ENCODE results near the gene OR10A6. TPM values are rescaled to one million over a fixed set of nuclear protein-coding genes. Genes with fewer than 3 reads are reported as not detected.

Gene OR10A6
- total and polyA plus RNA-seq, 10 of the 15 experiments (the other 5 are each of a cell fraction or from before 2014, with no cell fraction given) = not detected

DNA sequence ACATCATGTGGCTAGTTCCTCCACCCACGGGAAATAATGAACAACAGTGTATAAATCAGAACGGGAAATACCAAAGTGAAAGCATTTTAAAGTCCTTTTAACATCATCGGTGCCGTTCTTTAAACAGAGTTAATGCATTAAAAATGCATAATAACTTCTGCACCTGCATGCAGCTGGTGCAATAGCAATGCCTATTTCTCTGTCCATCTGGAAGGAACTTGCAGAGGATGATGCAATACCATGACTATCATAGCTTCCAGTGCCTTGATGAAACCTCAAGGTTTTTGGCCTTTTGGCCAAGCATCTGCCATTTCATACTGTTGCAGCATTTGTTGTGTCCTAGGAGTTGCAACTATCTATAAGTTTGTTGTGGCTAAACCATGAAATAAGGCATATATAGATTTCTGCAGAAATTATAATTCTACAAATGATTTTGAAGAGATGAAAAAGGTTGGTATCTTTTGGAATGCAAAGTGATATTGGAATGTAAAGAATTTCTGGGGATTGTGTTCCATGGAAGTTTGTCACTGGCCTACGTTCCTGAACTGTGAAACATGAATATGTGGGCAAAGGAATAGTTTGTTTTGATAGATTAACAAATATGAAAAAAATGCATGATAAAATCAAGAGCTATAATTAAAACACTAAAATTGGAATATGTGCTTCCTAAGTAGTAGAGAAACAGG lies 46.3 kb upstream of the OR10A6 start:
- no peaks in the 10 kb centered on the region for H3K27me3 ChIP-seq (replicated peaks in 1 of 2; ENCODE audit: control insufficient read depth in 2 of 2, insufficient read depth in 2 of 2, low read length in 1 of 2)
- ChIA-PET RAD21 (ENCODE audit: unreplicated experiment) (interaction anchor here (1.6 kb wide), 1 partner anchor 10 kb away, joined by 6 read pairs; the partner anchor contains the start of gene EIF3F), POLR2A (interaction anchor here (2.1 kb wide), 1 partner anchor 9 kb away, joined by 6 read pairs; the partner anchor contains the start of gene EIF3F), CTCF (interaction anchor here (2.9 kb wide), 1 partner anchor 10 kb away, joined by 16 read pairs; the partner anchor contains the start of gene EIF3F), SMC1A (ENCODE audit: uncharacterized antibody, unreplicated experiment) (interaction anchor here (0.6 to 2.0 kb wide), 4 partner anchors 9 to 96 kb away, joined by 4 to 12 read pairs (median 6); partner anchors contain the start of gene EIF3F)
- H3K36me3 ChIP-seq (ENCODE audit: control insufficient read depth in 2 of 2, insufficient read depth in 2 of 2, low read length in 1 of 2) = no peaks in the 10 kb centered on the region
- ATAC-seq (no peak), DNase-seq (ENCODE audit: low read depth, low spot score) (no peak), FAIRE-seq (no peak)
- intact Hi-C loops (cut with micrococcal nuclease; ENCODE audit: unreplicated experiment) = no loop called here
- H3K4me3 ChIP-seq = no peak overlapping the region
- no peaks in the 10 kb centered on the region for H3K4me1 ChIP-seq (ENCODE audit: control insufficient read depth, insufficient read depth, low read length)
- WGBS (ENCODE audit: insufficient coverage, insufficient replicate concordance, low lambda C conversion rate, missing lambda C conversion rate) = 31% methylated on average over 5 of the region's 5 CpGs
- TF ChIP-seq KDM1A (IDR thresholded peaks at IDR 0.05; ENCODE audit: borderline replicate concordance) (no peak), ESRRA (IDR thresholded peaks at IDR 0.05; ENCODE audit: low read length) (no peak), ZNF622 (IDR thresholded peaks at IDR 0.05) (no peak), NFIC (IDR thresholded peaks at IDR 0.05; ENCODE audit: low read depth, low read length) (no peak), CHD1 (IDR thresholded peaks at IDR 0.05; ENCODE audit: low read depth, low read length) (no peak)
- TF ChIP-seq, protein P1, sequence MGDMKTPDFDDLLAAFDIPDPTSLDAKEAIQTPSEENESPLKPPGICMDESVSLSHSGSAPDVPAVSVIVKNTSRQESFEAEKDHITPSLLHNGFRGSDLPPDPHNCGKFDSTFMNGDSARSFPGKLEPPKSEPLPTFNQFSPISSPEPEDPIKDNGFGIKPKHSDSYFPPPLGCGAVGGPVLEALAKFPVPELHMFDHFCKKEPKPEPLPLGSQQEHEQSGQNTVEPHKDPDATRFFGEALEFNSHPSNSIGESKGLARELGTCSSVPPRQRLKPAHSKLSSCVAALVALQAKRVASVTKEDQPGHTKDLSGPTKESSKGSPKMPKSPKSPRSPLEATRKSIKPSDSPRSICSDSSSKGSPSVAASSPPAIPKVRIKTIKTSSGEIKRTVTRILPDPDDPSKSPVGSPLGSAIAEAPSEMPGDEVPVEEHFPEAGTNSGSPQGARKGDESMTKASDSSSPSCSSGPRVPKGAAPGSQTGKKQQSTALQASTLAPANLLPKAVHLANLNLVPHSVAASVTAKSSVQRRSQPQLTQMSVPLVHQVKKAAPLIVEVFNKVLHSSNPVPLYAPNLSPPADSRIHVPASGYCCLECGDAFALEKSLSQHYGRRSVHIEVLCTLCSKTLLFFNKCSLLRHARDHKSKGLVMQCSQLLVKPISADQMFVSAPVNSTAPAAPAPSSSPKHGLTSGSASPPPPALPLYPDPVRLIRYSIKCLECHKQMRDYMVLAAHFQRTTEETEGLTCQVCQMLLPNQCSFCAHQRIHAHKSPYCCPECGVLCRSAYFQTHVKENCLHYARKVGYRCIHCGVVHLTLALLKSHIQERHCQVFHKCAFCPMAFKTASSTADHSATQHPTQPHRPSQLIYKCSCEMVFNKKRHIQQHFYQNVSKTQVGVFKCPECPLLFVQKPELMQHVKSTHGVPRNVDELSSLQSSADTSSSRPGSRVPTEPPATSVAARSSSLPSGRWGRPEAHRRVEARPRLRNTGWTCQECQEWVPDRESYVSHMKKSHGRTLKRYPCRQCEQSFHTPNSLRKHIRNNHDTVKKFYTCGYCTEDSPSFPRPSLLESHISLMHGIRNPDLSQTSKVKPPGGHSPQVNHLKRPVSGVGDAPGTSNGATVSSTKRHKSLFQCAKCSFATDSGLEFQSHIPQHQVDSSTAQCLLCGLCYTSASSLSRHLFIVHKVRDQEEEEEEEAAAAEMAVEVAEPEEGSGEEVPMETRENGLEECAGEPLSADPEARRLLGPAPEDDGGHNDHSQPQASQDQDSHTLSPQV (IDR thresholded peaks at IDR 0.05) = no peak
- TF ChIP-seq, protein P2, sequence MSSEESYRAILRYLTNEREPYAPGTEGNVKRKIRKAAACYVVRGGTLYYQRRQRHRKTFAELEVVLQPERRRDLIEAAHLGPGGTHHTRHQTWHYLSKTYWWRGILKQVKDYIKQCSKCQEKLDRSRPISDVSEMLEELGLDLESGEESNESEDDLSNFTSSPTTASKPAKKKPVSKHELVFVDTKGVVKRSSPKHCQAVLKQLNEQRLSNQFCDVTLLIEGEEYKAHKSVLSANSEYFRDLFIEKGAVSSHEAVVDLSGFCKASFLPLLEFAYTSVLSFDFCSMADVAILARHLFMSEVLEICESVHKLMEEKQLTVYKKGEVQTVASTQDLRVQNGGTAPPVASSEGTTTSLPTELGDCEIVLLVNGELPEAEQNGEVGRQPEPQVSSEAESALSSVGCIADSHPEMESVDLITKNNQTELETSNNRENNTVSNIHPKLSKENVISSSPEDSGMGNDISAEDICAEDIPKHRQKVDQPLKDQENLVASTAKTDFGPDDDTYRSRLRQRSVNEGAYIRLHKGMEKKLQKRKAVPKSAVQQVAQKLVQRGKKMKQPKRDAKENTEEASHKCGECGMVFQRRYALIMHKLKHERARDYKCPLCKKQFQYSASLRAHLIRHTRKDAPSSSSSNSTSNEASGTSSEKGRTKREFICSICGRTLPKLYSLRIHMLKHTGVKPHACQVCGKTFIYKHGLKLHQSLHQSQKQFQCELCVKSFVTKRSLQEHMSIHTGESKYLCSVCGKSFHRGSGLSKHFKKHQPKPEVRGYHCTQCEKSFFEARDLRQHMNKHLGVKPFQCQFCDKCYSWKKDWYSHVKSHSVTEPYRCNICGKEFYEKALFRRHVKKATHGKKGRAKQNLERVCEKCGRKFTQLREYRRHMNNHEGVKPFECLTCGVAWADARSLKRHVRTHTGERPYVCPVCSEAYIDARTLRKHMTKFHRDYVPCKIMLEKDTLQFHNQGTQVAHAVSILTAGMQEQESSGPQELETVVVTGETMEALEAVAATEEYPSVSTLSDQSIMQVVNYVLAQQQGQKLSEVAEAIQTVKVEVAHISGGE (CRISPR knock-in tag; IDR thresholded peaks at IDR 0.05) = no peak
- TF ChIP-seq, protein P3, sequence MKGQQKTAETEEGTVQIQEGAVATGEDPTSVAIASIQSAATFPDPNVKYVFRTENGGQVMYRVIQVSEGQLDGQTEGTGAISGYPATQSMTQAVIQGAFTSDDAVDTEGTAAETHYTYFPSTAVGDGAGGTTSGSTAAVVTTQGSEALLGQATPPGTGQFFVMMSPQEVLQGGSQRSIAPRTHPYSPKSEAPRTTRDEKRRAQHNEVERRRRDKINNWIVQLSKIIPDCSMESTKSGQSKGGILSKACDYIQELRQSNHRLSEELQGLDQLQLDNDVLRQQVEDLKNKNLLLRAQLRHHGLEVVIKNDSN (IDR thresholded peaks at IDR 0.05; ENCODE audit: borderline replicate concordance, extremely low read length, insufficient read depth, low read depth, low read length) = no peak
- H3K27ac ChIP-seq (ENCODE audit: control insufficient read depth, insufficient read depth) = no peak overlapping the region
- BruUV-seq (replicated peaks) = no TSS peak
- no peak overlapping the region for H2AFZ ChIP-seq (ENCODE audit: control insufficient read depth, low read depth, low read length)
- H3K4me2 ChIP-seq (ENCODE audit: control insufficient read depth, insufficient read depth) = no peak overlapping the region
- no peak overlapping the region for H3K9ac ChIP-seq (ENCODE audit: control insufficient read depth, insufficient read depth, low read length)
- no peaks in the 10 kb centered on the region for H3K79me2 ChIP-seq (ENCODE audit: control insufficient read depth, insufficient read depth, low read length)
- in situ Hi-C loops (cut with MboI) = no loop called here
- H4K20me1 ChIP-seq (ENCODE audit: control insufficient read depth, insufficient read depth) = no peaks in the 10 kb centered on the region
- H3K9me3 ChIP-seq (replicated peaks; ENCODE audit: control insufficient read depth, insufficient read depth, low read length) = no peaks in the 10 kb centered on the region

All from GM12878 (cell line).